Activated T-cell treated with anti-CD3 and anti-CD28 coated beads, Interleukin-2, amount 50 U/mL, for 48 hours (primary cell): ENCODE measurements around the gene C7orf33.
"Not testable (repeated sequence)": the region's sequence is repeated elsewhere in the genome, so short reads cannot be mapped to it uniquely, and the experiment has no call there.

Experiments
- DNase-seq, 2 experiments: peaks; one replicate each; pipeline ENCODE4 v3.0.0-alpha.2; 2020

The C7orf33 gene

DNA sequence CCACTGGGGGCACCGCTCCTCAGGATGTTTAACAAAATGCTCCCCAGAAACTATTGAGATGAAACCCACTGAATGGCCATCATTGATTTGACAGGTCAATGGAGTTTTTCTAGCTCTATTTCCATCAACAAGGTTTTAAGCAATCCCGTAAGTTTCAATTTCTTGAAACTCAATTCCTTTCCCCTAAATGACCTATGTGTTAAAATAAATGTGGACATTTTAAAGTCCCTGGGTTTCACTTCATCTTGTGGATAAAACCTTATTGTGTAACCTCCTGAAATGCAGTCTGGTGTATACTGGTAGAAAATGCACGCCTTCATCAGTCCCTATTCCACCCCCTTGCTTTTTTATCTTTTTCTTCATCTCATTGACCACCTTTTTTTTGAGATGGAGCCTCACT lies 8.9 kb upstream of the C7orf33 start:
- no peak for DNase-seq

DNA sequence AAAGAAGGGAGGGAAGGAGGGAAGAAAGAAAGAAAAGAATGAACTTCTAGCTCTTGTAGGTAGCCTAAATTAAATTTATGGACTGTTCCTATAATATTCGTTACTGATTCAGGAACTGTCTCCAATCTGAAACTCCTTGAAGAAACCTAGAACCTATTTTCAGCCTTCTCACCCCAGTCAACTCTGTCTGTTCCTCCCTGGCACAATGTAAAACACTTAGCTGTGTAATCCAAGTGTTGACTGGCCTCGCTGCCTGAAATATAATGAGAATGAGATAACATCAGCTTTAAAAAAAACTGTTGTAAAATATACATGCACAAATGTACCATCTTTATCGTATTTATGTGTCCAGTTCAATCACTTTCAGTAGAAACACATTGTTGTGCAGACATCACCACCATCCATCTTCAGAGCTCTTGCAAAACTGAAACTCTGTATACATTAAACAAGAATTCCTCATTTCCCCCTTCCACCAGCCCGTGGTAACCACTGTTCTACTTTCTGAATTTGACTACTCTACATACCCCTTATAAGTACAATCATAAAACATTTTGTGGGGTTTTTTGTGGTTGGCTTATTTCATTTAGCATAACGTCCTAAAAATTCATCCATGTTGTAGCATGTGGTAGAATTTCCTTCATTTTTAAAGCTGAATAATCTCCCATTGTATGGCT lies 6.3 kb upstream of the C7orf33 start:
- DNase-seq = no peak

DNA sequence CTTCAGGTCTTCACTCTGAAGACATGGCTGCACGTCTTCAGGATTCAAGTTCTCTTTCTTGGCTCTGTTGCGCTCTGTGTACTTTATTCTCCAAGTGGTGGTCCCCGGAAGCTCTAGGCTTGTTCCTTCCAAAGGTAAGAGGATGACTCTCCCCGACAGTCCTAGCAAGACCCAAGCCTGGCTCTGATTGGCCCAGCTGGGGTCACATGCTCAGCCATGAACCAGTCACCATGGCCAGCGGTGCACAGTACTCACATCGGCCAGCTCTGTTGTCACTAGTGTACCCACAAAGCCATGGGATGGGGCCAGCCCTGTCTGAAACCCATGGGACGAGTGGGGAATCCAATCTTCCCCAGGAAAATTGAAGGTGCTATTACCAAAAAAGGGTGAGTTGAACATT lies 5.2 kb upstream of the C7orf33 start:
- no peak for DNase-seq

DNA sequence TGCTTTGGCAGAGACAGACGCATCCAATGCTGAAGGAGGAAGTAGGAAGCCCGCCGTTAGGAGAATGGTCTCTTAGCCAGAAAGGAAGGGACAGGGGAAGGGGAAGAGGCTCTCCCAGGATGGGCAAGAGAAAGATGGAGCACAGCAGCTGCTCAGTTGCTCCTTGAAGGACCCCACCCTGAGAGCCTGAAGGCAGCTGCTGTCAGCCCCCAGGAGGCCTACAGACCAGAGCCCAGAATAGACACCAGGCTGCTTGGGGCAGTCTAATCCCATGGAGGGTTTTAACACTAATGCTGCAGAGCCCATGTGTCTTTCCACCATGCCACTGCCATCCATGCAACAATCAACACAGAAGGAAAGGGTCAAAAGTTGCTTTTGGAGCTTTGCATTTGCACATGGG lies 3.5 kb upstream of the C7orf33 start:
- DNase-seq = no peak

DNA sequence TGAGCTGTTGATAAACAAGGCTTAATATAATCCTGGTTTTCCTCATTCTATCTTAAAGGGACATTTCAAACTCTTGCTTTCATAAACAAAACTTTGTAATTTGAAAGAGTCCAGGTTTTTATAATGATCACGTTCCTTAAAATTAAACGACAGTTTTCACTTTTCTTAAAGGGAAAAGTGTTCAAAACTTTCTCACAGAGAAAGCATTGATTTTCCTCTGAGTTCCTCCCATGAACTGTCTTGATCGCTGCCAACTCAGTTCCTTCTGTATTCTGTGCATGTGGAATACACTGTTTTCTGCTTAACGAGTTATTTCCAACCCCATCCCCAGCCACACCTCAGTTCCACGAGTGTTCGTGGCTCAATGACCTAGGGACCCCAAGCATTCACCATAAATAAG lies 2.4 kb upstream of the C7orf33 start:
- DNase-seq = no peak

DNA sequence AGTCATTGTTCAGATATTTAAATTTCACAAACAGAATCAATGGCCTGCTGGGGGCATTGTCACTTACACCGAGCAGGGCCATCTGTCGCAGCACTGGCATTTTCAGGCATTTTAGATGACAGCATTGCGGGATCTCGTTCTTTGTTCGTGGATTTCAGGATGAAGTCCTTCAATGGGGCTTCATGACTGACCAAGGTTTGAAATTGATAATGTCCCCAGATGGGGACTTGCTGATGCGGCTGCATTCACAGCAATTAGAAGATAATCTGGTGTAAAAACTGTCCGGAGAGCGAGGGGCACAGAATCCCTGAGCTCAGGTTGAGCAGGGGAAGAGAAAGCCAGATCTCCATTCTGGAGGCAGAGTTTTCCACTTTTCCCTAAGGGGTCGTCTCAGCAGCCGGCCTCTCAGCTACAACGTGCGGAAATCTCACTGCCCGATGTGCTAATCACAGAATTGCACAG lies 1.9 kb upstream of the C7orf33 start:
- no peak for DNase-seq

DNA sequence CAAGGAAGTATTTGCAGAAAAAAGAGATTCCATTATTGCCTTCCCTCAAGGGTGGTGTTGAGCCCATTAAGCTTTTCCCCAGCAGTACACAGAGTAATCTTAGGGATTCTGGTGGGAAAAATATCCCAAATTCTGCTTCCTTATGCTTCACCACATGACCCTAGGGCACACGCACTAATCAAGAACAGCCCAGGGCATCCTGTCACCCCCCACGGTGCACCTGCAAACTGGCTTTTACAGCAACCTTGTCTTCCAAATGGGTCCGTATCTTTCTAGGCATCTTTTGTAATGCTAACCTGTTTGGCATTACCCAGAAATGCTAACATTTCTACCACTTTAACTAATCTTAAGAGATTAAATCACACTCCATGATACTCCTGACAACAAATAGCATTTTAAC lies 926 bp upstream of the C7orf33 start:
- DNase-seq = no peak

DNA sequence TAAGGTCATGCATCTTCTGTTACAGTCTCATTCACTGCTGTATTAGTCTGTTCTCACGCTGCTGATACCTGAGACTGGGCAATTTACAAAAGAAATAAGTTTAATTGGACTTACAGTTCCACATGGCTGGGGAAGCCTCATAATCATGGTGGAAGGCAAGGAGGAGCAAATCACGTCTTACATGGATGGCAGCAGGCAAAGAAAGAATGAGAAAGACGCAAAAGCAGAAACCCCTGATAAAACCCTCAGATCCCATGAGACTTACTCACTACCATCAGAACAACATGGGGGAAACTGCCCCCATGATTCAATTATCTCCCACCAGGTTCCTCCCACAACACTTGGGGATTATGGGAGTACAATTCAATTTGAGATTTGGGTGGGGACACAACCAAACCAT lies 5.8 kb downstream of the C7orf33 start:
- DNase-seq = not testable (repeated sequence)

DNA sequence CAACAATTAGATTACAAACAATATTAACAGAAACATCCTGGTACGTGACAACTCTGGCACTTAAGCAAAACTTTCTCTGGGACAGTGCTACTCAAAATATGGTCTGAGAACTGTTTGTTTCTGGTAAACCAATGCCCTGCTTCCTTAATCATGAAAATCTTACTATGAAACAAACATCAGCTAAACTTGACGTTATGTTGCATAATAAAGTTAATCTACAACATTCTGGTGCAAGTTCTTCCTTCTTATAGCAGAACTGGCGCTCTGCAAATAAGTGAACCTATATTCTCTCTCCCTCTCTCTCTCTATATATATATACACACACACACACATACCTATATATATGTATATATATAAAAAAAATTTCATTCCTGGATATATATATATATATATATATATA lies 7.8 kb downstream of the C7orf33 start:
- no peak for DNase-seq

DNA sequence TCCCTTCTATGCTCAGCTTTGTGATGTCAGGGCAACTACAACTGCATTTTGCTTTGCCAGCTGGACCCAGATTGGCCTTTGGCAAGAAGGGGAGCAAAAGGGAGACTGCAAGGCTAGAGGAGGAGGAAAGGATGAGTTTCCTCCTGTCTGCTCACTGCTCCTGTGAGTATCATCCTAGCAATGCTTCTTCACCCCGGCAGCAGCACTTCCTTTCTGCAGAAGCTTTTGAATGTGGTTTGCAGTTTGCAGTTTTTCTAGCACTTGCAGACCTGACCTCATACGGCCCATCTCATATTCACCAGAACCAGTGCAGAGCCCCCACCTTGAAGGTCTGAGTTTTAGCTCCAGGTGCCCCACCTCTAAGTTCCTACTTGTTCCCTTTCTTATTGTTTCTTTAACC lies 14.8 kb downstream of the C7orf33 start:
- DNase-seq = no peak

DNA sequence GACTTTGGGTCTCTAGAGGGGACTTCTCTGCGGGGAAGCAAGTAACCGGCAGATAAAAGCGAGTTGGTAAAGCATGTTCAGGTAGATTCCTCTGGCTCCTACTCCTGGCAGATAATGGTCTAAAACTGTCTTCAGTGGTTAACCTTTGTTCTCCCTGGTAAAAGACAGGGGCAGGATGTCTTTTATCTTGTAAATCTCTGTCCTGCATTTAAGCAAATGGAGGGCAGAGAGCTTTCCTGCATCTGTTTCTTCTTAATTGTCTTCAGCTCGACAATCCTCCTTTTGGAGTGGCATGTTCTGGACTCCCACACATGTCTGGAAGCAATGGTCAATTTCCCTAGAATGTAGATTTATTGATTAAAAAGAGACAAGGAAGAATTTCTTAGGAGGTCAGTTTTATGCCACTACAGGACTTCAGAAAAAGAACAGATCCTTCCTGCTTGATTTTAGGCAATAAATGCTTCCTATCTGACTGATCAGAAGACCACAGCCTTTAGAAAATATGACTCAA lies 16.6 kb downstream of the C7orf33 start:
- DNase-seq = no peak

DNA sequence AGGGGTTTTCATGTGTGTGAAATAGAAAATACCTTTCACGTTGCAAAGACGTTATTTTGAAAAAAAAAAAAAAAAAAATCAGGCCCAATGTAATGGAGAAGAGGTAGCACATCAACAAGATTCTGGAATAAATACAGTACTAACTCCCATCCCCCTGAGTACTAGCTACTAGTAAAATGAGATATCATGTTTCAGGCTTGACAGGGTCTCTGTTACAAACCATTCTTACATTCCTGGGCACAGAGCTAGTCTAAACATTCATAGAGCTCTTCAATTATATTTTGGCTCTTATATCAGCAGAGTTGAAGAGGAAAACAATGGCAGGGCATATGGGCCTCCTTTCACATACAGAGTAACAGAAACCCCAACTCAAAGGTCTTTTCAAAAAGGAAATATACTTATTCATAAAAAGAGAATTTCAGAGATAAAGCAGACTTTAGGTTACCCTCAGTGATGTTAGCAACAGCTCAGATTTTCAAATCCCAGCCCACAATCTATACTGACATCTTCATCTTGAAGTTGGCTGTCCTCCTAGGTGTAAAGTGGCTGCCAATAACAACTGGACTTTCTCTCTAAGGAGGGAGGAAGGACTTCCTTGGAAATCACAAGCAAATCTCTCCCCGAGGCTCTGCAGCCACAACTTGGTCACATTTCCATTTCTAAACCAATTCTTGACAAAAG lies 18.6 kb downstream of the C7orf33 start:
- DNase-seq = no peak

DNA sequence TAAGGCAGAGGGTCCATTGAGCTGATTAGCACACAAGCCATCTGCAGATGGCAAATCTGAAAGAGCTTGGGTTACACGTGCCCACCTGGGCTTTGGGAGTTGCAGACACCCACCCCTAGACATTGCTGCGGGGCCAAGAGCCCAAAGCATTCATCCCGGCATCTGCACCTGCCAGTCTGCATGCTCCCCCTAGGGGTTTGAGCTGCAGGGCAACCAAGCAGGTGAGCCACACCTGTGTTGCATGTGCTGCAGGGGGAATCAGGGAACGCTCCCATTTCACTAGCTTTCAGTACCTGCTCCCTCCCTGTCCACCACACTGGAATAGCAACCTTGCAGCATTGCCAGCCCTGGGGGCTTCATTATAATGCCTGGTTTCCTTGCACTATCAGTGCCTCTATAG lies 21.1 kb downstream of the C7orf33 start:
- DNase-seq = no peak

DNA sequence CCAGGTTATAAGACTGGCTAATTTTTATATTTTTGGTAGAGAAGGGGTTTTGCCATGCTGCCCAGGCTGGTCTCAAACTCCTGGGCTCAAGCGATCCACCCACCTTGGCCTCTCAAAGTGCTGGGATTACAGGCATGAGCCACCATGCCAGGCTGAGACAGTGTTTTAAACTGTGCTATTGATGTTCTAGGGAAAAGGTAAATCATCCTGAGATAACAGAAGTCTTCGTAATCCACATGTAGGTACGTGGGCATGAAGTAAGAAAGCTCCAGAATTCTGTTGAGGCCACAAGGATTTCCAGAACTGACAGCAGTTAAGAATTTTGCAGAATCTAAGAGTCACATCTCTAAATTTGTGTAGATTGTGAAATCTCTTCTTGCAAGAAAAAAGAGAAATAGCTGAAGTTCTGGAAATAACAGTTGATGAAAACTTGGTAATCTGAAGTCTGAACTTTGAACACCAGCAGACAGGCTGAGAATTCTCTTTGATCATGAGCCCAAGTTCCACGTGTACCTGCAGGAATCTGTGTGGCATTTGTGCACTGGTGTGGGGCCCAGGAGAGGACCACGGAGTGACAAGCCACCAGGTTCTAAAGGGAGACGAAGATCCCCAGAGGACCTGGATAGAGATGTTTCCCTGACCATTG lies 24.6 kb downstream of the C7orf33 start:
- no peak for DNase-seq

DNA sequence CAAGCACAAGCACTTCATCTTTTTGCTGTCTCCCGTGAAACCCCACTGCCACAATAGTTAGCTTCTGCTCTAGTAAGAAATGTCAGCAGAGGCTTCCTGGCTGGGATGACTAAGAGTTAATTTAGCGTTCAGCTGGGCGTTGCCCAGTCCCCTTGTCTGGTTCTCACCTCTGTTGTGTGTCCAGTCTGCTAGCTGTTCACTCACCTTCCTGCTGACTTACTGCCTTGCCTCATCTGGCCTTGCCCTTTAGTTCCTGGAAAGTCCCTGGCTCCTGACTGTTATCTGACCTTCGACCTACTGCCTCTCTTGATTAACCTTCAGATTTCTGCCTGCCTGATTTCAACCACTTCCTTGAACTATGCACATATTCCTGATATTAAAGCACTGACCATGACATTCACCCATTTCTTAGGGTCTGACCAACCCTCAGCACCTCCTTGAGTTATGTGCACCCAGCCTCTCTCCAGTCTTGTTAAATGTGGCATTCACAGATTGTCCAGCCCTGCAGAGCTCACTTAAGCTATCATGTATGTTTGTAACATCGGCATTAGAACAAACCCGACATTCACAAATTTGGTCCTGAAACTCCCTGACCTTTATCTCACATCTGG lies 30.3 kb downstream of the C7orf33 start:
- no peak for DNase-seq

DNA sequence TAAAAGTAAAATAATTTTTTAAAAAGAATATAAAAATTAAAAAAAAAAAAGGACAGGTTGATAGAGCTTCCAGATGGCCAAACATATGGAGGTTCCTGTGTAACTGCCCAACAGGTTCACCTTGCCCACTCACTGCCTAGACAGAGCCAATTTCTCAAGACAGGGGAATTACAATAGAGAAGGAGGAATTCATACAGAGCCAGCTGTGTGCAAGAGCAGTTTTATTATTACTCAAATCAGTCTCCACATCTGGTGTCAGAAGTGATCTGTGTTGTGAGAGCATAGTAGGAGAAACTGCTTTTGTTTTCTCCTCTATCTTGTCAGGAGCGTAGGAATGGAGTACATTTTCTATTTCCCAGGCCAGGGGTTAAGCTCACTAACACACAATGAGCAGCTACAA lies 31.0 kb downstream of the C7orf33 start:
- no peak for DNase-seq

DNA sequence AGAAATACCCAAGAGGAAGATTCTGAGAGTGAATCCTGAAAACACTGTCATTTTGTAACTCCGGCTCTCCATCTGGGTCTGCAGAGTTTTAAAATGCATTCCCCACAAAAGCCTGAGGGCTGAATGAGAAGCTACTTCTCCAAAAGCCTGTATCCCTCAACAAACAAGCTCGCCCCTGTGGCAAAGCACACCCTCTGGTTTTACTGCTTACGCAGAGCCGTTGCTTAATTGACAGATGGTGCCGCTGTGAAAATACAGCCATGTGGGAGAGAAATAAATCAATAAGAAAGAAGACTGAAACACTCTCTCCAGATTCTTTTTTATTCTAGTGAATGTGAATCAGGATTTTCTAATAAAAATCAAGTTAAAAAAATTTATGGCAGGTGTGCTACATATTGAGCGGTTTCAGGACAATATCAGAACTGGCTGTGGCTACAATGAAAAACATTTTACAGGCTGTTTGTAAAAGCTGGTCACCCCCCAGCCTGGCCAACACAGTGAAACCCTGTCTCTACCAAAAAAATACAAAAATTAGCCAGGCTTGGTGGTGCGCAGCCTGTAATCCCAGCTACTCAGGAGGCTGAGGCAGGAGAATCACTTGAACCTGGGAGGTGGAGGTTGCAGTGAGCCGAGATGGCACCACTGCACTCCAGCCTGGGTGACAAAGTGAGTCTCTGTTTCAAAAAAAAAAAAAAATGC lies 32.5 kb downstream of the C7orf33 start:
- no peak for DNase-seq

DNA sequence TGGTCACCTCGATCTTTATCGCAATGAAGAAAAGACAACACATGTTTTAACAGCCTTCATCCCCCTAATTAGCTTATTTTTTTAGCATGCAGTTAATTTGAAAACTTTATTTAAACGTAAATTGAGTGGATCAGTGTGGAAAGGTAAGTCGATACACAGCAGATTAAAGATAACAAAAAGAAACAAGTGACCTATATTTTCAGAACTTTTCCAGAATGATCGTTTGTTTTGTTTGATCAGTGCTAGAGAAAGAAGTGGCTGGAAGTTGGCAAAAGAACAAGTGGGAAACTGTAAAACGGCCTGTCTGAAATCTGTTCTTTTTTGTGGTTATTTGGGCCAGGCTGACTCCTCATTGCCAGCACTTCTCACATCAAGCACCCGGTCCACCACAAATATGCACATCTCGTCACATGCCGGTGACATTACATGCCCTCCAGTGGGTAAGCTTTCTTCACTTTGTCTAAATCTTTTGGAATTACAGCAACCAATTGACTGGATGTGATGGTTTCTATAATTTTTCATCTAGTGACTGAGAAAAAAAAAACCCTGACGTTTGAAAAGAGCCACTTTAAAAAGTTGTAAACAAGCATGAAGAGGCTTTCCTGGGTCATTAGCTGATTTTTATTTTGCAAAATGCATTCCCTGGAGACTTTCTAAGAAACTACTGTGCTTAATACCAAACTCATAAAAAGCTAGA lies 33.2 kb downstream of the C7orf33 start:
- no peak for DNase-seq

DNA sequence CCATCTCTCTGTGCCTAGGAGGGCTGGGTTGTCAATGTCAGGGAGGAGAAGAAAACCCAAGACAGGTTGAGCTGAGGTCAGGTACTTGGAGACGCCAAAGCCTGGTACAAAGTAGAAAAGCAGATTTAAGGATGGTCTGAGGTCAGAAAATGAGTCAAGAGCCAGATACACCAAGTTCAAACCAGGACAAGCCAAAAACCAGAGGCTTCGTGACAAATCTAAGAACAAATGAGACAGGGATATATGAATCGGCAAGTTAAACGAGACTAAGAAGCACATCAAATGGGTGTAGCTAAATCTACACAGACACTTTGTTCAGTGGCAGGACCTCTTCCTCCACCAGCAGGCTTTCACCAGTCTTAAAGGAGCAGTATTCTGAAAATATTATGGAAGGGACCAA lies 34.2 kb downstream of the C7orf33 start:
- DNase-seq = no peak

DNA sequence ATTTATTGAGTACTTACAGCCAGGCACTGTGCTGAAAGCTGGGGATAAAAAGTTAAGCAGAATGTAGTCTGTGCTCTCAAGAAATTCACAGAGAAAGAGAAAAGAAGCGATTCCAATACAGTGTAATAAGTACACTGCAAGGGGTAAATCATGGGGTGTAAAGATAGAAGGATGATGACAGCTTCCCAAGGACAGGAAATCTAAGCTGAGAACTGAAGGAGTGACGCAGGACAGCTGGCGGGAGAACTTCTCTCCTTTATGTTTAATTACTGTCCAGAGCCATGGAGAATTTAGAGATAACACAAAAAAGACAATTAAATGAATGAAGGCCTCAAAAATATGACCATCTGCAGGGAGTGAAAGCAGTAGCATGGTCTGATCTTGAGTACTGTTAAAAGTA lies 34.8 kb downstream of the C7orf33 start:
- DNase-seq = no peak

DNA sequence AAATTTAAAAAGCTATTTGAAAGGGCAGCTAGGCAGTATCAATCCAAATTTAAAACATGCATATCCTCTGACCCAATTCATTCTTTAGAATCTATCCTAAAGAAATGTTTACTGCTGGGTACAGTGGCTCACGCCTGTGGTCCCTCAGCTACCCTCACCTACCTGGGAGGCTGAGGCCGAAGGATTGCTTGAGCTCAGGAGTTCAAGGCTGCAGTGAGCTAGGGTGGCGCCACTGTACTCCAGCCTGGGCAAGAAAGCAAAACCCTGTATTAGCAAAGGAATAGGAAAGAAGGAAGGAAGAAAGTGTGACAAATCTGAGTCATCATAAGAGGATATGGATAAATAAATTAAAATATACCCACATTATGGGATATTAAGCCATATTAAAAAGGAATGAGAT lies 36.3 kb downstream of the C7orf33 start:
- DNase-seq = no peak

DNA sequence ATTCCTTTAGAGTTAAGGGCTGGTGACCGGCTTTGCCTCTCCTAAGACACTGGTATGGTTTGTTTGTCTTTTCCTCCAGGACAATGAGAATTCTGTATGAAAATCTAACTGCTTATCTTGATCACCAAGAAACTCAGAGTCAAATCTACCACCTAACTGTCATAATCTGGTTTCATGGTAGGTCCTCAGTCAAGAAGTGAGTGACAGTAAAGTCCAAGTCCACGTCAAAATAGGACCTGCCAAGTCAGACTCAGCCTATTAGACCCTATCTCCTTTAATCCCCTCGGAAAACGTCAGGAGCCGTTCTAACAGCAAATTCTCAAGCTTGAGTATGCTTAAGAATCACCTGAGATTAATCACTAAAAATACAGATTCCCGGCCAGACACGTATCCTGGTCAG lies 37.4 kb downstream of the C7orf33 start:
- DNase-seq = no peak
